ENCODE data around the gene SERPINE2.

GRCh38 chr2:223994562-223995162 lies 44.4 kb downstream of the SERPINE2 start:
- TF ChIP-seq CTCF (IDR thresholded peaks at IDR 0.05 in 8 of 11, conservative IDR thresholded peaks at IDR 0.05 in 3 of 11) (no peak), POLR2AphosphoS5 (IDR thresholded peaks at IDR 0.05) (no peak)
